Smooth muscle cell (in vitro differentiated cells): ENCODE data around the gene CEP19. TPM values are rescaled to one million over a fixed set of nuclear protein-coding genes. Genes with fewer than 3 reads are reported as not detected.

Experiments used
- DNase-seq: peaks from one replicate; lab custom pipeline; 2025; ENCODE audit not compliant: unreplicated experiment; lab: John Stamatoyannopoulos, UW
- H2AFZ ChIP-seq: fragments of 200-600 bp; sonication (generic); 2 replicates; pipeline ENCODE4 v1.6.0; 2016; ENCODE audit warnings: antibody characterized with exemption, low read depth, mild to moderate bottlenecking
- H3F3A ChIP-seq: fragments of 200-600 bp; sonication (generic); 2 replicates; pipeline ENCODE4 v1.6.0; 2017; ENCODE audit warnings: antibody characterized with exemption, low read depth
- H3K27ac ChIP-seq: fragments of 200-600 bp; sonication (generic); 2 replicates; pipeline ENCODE4 v1.5.1; 2016; ENCODE audit warnings: low read depth, mild to moderate bottlenecking
- H3K27me3 ChIP-seq: fragments of 200-600 bp; sonication (generic); 2 replicates; pipeline ENCODE4 v1.6.1; 2016; ENCODE audit warnings: low read depth, mild to moderate bottlenecking
- H3K36me3 ChIP-seq: fragments of 200-600 bp; sonication (generic); 2 replicates; pipeline ENCODE4 v1.5.1; 2016; ENCODE audit warnings: low read depth
- H3K4me1 ChIP-seq: fragments of 200-600 bp; sonication (generic); 2 replicates; pipeline ENCODE4 v1.5.1; 2016; ENCODE audit warnings: low read depth
- H3K4me2 ChIP-seq: fragments of 200-600 bp; sonication (generic); 2 replicates; pipeline ENCODE4 v1.6.0; 2016; ENCODE audit warnings: mild to moderate bottlenecking
- H3K4me3 ChIP-seq: fragments of 200-600 bp; sonication (generic); 2 replicates; pipeline ENCODE4 v1.5.1; 2016; ENCODE audit warnings: mild to moderate bottlenecking
- H3K79me2 ChIP-seq: fragments of 200-600 bp; sonication (generic); 2 replicates; pipeline ENCODE4 v1.6.0; 2016; ENCODE audit warnings: low read depth, mild to moderate bottlenecking
- H3K9ac ChIP-seq: fragments of 200-600 bp; sonication (generic); 2 replicates; pipeline ENCODE4 v1.6.0; 2016; ENCODE audit warnings: low read depth
- H3K9me3 ChIP-seq: fragments of 200-600 bp; sonication (generic); replicated peaks from 2 replicates; pipeline ENCODE4 v1.5.1; 2016; ENCODE audit warnings: low read depth
- H4K20me1 ChIP-seq: fragments of 200-600 bp; sonication (generic); 2 replicates; pipeline ENCODE4 v1.6.0; 2016; ENCODE audit warnings: low read depth
- WGBS: methylation state at CpG from one replicate; pipeline ENCODE4 v1.1.7; 2016; ENCODE audit warnings: low lambda C conversion rate; 5-methylcytosine and 5-hydroxymethylcytosine counted together
- polyA plus RNA-seq: library from polyadenylated mRNA; unstranded; fragments of >200 nt; fragmentation: Nextera tagmentation; extraction: Ambion mirVana; gene quantifications from 2 replicates; pipeline ENCODE4 v1.2.1, GENCODE V29; 2016
- total RNA-seq: library from RNA; depleted of rRNA; stranded (reverse); fragments of >200 nt; gene quantifications from 2 replicates; pipeline ENCODE4 v1.2.3, GENCODE V29; 2014
- TF ChIP-seq, protein P1 (sequence below): fragments of 200-600 bp; sonication (generic); IDR thresholded peaks from 2 replicates; pipeline ENCODE4 v1.5.1; 2017; ENCODE audit warnings: borderline replicate concordance, mild to moderate bottlenecking, antibody characterized with exemption; ENCODE audit not compliant: insufficient read depth, poor library complexity, severe bottlenecking

CEP19 gene
- total and polyA plus RNA-seq, 2 experiments from 2014 or later: 0.63 to 6.5 TPM

GRCh38 chr3:196670339-196670738, 41.7 kb downstream of the CEP19 start:
- no peak for DNase-seq
- H2AFZ ChIP-seq: peak overlapping the region; percentile 43
- no peak overlapping the region for H3K27ac ChIP-seq
- H3K4me1 ChIP-seq: peaks cover 8% of the 10 kb centered on the region
- H3K4me3 ChIP-seq: no peak overlapping the region
- H3K27me3 ChIP-seq: no peaks in the 10 kb centered on the region
- H3K9ac ChIP-seq: no peak overlapping the region
- H3K4me2 ChIP-seq: no peak overlapping the region
- no peaks in the 10 kb centered on the region for H3K9me3 ChIP-seq
- H3K36me3 ChIP-seq: no peaks in the 10 kb centered on the region
- TF ChIP-seq, protein P1, sequence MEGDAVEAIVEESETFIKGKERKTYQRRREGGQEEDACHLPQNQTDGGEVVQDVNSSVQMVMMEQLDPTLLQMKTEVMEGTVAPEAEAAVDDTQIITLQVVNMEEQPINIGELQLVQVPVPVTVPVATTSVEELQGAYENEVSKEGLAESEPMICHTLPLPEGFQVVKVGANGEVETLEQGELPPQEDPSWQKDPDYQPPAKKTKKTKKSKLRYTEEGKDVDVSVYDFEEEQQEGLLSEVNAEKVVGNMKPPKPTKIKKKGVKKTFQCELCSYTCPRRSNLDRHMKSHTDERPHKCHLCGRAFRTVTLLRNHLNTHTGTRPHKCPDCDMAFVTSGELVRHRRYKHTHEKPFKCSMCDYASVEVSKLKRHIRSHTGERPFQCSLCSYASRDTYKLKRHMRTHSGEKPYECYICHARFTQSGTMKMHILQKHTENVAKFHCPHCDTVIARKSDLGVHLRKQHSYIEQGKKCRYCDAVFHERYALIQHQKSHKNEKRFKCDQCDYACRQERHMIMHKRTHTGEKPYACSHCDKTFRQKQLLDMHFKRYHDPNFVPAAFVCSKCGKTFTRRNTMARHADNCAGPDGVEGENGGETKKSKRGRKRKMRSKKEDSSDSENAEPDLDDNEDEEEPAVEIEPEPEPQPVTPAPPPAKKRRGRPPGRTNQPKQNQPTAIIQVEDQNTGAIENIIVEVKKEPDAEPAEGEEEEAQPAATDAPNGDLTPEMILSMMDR: no peak
- whole genome bisulfite sequencing: 67% methylated on average over 6 of the region's 6 CpGs
- no peaks in the 10 kb centered on the region for H3F3A ChIP-seq
- H3K79me2 ChIP-seq: no peaks in the 10 kb centered on the region
- H4K20me1 ChIP-seq: no peaks in the 10 kb centered on the region

DNA sequence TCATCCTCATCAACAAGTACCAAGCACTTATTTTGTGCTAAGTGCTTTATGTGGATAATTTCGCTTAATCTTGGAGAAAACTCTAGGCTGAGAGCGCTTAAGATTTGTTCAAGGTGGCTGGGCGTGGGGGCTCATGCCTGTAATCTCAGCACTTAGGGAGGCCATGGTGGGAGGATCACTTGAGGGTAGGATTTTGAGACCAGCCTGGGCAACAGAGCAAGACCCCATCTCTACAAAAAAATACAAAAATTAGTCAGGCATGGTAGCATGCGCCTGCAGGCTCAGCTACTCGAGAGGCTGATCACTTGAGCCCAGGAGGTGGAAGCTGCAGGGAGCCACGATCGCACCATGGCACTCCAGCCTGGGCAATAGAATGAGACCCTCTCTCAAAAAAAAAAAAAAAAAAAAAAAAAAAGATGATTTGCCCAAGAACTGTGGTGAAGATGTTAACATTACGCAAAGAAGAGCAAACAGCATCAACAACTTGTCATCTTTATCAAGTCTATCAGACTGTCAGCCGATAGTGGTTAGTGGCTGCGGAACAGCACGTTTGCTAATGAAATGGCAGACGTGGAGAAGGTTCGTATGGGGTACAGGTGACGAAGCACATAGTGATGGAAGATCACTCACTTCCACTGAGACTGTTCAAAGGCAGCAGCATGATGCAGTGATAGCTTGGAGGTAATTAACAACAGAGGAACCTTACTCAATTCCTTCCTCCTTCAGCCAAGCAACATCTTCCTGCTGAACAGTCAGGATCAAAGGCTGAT, 44.8 kb downstream of the CEP19 start:
- Histone ChIP-seq H3K27me3 (no peaks in the 10 kb centered on the region), H3K9me3 (no peaks in the 10 kb centered on the region), H3K4me2 (no peak overlapping the region), H4K20me1 (no peaks in the 10 kb centered on the region), H3F3A (peaks cover 13% of the 10 kb centered on the region), H3K4me3 (no peak overlapping the region), H3K27ac (no peak overlapping the region), H2AFZ (no peak overlapping the region), H3K4me1 (peaks cover 19% of the 10 kb centered on the region), H3K36me3 (no peaks in the 10 kb centered on the region), H3K9ac (no peak overlapping the region), H3K79me2 (no peaks in the 10 kb centered on the region)
- TF ChIP-seq, protein P1: no peak
- WGBS: 97% methylated on average over 14 of the region's 14 CpGs
- no peak for DNase-seq

- no peaks in the 10 kb centered on the region for H3K9me3 ChIP-seq
- 31% methylated on average over 23 of the region's 23 CpGs for WGBS
- TF ChIP-seq, protein P1: no peak
- H3K4me2 ChIP-seq: peak overlapping the region; percentile 18
- no peaks in the 10 kb centered on the region for H3K27me3 ChIP-seq
- H3K36me3 ChIP-seq: no peaks in the 10 kb centered on the region
- H3K4me3 ChIP-seq: no peak overlapping the region
- no peaks in the 10 kb centered on the region for H4K20me1 ChIP-seq
- peaks cover 19% of the 10 kb centered on the region for H3K4me1 ChIP-seq
- peaks cover 18% of the 10 kb centered on the region for H3F3A ChIP-seq
- peak; percentile 15 for DNase-seq
- H3K9ac ChIP-seq: no peak overlapping the region
- no peaks in the 10 kb centered on the region for H3K79me2 ChIP-seq
- no peak overlapping the region for H2AFZ ChIP-seq
- peak overlapping the region; percentile 49 for H3K27ac ChIP-seq
These were observed 45.8 kb downstream of the CEP19 start for GRCh38 chr3:196666001-196666867.
